ENCODE data around the gene SCT.

The SCT gene

DNA sequence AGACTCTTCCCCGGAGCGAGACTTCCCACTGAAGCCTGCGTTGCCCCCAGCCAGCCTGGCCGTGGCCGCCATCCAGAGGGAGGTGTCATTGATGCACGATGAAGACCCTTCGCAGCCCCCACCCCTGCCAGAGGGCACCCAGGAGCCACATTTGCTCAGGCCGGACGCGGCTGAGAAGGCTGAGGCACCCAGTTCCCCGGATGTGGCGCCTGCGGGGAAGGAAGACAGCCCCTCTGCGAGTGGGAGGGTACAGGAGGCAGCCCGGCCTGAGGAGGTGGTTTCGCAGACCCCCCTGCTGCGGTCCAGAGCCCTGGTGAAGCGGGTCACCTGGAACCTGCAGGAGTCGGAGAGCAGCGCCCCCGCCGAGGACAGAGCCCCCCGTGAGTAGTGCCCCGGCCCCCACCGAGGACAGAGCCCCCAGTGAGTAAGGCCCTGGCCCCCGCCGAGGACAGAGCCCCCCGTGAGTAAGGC is 17.6 kb downstream of the SCT start:
- DNase-seq, result no peak

DNA sequence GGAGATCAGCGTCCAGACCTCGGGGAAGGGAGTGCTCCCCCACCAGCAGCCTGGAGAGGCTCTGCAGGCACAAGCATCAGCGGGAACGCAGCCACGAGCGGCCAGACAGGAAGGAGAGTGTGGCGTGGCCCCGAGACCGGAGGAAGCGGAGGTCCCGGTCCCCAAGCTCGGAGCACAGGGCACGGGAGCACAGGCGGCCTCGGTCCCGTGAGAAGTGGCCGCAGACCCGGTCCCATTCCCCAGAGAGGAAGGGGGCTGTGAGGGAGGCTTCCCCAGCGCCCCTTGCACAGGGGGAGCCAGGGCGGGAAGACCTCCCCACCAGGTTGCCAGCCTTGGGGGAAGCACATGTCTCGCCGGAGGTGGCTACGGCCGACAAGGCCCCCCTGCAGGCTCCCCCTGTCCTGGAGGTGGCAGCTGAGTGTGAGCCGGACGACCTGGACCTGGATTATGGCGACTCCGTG is 18.2 kb downstream of the SCT start:
- no peak for DNase-seq

DNA sequence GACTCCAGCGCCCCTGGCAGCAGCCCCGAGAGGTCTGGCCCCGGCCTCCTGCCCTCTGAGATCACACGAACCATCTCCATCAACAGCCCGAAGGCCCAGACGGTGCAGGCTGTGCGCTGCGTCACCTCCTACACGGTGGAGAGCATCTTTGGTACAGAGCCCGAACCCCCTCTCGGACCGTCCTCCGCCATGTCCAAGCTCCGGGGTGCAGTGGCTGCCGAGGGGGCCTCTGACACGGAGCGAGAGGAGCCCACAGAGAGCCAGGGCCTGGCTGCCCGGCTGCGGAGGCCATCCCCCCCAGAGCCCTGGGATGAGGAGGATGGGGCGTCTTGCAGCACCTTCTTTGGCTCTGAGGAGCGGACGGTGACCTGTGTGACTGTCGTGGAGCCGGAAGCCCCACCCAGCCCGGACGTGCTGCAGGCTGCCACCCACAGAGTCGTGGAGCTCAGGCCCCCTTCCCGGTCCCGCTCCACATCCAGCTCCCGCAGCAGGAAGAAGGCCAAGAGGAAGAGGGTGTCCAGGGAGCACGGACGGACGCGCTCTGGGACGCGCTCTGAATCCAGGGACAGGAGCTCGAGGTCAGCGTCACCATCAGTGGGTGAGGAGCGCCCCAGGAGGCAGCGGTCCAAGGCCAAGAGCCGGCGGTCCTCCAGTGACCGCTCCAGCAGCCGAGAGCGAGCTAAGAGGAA is 18.9 kb downstream of the SCT start:
- DNase-seq, result no peak

DNA sequence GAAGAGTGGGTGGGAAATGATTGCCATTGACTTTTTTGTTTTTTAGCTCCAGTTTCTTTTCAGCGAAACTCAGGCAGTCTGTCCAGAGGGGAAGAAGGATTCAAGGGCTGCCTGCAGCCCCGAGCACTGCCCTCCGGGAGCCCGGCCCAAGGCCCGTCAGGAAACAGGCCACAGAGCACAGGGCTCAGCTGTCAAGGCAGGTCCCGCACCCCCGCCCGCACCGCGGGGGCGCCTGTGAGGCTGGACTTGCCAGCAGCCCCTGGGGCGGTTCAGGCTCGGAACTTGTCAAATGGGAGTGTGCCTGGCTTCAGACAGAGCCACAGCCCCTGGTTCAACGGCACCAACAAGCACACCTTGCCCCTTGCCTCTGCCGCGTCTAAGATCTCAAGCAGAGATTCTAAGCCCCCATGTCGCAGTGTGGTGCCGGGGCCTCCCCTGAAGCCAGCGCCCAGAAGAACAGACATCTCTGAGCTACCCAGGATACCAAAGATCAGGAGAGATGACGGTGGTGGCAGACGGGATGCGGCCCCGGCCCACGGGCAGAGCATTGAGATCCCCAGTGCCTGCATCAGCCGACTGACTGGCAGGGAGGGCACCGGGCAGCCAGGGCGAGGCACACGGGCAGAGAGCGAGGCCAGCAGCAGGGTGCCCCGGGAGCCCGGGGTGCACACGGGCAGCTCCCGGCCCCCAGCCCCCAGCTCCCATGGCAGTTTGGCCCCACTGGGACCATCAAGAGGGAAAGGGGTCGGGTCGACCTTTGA is 19.8 kb downstream of the SCT start:
- no peak for DNase-seq

DNA sequence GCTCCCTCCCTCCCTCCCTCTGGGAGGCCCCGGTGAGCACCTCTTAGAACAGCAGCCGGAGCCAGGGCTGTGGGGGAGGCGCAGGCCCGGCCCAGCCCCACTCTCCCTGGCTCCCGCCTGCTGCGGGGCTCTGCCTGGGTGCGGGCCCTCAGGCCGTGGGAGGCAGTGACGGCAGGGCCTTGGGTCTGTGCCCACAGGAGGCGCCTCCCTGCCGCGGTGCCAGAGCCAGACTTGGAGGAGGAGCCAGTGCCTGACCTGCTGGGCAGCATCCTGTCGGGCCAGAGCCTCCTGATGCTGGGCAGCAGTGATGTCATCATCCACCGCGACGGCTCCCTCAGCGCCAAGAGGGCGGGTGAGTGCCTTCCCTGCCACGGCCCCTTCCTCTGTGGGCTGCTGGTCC is 20.7 kb downstream of the SCT start:
- no peak for DNase-seq

DNA sequence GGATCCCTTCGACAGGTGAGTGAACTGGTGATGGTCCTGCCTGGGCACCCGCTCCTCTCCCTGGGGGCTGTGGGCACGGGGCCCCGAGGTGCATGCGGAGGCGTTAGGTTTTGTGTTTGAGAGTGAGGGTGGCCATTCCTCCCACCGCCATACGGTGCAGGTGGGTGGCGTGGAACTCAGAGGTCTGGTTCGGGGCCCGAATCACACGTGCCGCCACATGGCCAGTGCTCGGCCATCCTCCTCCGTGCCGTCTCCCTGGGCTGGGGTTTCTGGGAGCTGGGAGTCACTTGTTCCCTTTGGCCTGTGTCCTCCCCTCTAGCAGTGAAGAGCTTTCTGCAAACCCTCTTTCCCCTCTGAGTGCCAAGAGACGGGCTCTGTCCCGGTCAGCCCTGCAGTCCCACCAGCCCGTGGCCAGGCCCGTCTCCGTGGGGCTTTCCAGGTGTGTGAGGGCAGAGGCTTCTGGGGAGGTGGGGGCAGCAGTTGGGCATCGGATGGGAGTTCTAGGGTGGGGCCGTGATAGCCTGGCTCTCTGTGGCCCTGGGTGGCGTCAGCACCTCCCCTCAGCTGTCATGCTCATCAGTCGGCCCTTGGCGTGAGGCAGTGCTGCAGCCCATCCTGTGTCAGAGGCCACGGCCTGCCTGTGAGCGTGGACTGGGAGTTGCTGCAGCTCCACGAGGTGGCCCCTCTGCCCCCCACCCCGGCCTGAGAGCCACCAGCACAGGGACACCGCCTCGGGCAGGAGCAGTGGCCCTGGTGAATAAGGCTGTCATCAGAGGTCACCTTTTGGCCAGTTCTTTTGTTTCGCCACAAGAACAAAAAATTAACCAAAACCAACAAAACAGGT is 21.5 kb downstream of the SCT start:
- no peak for DNase-seq

DNA sequence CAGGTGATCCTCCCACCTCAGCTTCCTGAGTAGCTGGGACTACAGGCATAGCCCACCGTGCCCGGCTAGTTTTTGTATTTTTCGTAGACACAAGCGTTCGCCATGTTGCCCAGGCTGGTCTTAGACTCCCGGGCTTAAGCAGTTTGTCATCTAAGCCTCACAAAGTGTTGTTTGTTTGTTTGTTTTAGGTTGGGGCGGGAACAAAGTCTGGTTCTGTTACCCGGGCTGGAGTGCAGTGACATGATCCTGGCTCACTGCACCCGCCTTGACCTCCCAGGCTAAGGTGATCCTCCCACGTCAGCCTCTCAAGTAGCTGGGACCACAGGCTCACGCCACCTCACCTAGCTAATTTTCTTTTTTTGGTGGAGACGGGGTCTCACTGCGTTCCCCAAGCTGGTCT is 23.8 kb downstream of the SCT start:
- no peak for DNase-seq

DNA sequence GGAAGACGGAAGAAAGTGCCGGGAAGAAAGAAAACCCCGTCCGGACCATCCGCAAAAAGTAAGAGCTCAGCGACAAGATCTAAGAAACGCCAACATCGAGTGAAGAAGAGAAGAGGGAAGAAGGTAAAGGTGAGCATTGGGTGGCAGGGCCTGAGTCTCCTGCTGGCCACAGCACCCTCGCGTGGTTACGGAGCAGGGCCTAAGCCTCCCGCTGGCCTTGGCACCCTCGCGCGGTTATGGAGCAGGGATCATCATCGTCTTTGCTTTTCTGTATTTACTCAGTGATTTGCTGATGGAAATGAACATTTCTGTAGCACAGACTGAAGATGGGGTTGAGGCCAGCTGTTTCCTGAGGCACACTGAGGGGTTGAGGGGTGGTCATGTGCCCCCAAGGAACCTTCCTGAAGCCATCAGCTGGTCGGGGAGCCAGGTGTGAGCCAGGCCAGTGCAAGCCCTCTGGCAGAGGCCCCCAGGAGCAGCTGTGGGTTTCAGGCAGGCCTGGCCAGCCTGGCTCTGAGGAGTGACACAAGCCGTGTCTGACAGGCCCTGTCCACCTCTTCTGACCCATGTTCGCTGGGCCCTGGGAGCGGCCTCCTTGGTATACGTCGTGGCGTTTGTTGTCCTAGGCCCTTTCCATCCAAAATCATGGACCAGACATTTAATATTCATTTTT is 25.3 kb downstream of the SCT start:
- DNase-seq, result no peak

DNA sequence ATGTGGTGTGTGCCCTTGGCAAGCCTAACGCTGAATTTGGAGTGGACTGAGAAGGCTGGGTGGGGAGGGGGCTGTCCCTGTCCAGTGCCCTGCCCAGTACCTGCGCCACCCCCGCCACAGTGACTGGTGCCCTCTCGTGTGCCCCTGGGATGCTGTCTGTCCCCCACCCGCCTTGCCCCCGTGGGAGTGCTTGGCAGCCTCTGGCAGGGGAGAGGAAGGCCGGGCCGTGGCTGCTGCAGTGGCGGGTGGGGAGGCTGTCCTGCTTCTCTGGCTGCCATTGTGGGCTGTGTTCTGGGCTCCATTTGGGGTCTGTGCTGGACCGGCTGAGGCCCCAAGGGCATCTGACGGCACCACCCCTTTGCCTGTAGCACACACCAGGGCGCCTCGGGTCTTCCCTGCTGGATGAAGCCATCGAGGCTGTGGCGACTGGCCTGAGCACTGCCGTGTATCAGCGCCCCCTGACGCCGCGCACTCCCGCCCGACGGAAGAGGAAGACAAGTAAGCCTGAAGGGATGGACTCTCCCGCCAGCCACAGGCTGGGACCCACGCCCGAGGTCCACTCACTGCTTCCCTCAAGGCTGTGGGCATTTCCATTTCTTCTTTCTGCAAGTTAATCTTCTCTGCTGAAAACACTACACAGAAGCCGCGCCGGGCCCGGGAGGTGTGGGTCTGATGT is 28.8 kb downstream of the SCT start:
- no peak for DNase-seq

DNA sequence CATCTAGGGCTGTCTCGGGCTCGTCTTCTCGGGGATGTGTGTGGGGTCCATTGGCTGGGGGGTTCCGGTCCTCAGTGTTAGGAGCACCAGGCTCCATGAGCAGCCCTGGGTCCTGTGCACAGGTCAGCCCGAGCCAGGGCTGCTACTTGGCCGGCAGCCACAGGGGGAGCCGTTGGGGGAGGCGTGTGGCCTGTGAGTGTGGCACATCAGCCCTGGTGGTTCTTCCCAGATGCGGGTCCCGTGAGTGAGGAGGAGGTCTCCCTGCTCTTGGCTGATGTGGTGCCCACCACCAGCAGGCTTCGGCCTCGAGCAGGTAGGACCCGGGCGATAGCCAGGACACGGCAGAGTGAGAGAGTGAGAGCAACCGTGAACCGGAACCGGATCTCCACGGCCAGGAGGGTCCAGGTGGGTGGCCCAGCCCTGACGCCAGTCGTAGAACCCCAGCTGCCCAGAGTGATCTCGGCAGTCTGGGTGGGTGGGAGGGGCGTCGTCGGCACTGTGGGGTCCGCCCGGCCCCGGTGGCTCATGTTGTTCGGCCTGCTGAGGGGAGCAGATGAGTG is 29.7 kb downstream of the SCT start:
- DNase-seq, result no peak

DNA sequence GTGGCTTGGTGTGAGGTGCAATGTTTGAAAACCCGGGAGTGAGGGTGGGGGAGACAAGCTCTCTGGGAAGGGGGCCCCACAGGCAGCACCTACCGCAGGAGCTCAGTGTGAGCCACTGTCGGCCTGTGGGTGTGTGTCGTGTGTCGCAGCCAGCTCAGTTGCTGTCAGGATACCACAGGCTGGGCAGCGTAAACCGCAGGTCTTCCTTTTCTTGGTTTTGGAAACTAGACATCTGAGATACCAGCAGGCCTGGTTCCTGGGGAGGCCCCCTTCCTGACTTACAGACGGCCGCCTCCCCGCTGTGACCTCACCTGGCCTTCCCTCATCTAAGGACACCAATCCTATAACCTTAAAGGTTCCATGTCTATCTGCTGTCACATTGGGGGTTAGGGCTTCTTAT is 30.6 kb downstream of the SCT start:
- no peak for DNase-seq

DNA sequence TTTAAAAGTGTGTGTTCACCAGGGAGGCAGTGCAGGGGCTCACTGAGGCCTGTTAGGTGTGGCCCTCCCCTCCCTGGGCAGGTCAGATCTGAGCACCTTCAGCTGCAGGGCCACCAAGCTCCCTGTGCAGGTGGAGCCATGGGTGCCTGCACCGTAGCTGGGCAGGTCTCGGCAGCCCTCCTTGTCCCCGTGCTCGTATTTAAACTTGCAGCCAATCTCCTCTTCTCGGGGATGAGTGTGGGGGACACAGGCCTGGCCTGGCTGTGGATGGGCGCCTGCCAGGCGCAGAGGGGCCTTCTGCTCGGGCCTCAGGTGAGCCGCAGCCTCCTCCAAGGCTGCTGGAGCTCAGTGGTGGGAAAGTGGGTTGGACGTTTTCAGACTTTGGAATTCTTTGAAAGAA is 31.6 kb downstream of the SCT start:
- DNase-seq, result no peak

DNA sequence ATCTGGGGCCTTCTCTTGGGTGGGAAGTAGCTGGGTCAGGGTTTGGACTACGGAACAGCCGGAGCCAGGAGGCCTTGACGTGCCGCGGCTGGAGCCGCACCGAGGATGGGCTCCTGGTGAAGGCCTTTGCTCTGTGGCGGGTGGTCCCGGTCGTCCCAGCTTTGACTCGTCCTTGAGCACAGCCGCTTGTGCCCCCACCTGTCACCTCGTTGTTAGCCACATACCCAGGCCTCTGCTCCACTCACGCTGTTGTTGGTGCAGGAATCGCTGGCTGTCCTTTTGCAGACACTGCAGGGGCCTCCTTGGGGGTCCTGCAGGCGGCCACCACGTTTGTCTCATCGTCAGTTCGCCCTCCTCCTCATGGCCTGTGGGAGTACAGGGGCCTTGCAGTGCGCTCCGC is 33.6 kb downstream of the SCT start:
- DNase-seq, result no peak

DNA sequence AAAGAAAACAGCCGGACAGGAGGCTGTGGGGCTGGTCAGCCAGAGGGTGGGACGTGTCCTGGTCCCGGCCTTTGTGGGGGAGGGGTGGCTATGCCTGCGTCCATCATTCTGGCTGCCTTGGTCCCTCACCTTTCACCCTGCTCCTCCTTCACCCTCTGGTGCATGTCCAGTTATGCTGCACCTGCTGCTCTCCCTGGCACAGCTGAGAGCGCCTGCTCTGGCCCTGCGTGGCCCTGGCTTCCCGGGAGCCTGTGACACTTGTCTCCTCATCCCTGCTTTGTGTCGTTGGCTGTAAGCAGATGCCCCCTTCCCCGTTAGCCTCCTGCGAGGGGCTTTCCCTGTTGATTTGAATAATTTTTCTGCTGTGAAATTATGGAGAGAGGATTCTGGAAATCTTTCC is 34.1 kb downstream of the SCT start:
- DNase-seq, result no peak

DNA sequence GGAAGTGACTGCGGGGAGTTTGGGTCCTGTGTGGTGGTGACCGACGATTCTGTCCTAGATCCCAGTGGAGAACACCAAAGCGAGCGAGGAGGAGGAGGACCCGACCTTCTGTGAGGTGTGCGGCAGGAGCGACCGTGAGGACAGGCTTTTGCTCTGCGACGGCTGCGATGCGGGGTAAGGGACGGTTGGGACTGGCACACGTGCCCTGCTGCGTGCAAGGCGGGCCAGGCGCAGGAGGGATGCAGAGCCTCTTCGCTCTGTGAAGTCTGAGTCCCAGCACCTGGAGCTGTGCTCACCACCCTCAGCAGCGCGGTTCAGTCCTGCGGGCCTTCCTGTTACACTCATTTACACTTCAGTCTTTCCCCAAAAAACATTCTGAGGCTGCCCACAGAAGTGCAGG is 34.5 kb downstream of the SCT start:
- DNase-seq, result no peak

DNA sequence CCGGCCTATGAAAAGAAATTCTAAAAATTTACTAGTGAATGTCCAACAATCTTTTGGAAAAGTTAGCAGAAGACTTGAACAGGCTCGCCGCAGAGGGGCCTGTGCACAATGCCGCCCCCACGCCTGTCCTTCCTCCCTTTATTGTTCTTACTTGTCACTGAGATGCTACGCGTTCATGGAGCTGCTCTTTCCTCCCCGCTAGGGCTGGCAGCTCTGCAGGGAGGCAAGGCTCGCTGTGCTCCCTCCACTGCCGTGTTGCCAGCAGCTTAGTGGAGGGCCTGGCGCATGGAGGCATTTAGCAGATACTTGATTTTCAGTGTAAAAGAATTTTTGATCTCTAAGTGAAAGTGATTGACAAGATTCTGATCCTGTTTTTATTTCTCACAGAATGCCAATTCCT is 36.0 kb downstream of the SCT start:
- DNase-seq, result no peak

DNA sequence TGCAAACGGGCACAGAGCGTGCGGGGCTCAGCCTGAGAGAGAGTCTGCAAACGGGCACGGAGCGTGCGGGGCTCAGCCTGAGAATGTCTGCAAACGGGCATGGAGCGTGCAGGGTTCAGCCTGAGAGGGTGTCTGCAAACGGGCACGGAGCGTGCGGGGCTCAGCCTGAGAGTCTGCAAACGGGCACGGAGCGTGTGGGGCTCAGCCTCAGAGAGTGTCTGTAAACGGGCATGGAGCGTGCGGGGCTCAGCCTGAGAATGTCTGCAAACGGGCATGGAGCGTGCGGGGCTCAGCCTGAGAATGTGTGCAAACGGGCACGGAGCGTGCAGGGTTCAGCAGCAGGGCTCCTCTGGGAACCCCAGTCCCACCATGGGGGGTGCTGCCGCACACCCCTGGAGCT is 37.2 kb downstream of the SCT start:
- no peak for DNase-seq

DNA sequence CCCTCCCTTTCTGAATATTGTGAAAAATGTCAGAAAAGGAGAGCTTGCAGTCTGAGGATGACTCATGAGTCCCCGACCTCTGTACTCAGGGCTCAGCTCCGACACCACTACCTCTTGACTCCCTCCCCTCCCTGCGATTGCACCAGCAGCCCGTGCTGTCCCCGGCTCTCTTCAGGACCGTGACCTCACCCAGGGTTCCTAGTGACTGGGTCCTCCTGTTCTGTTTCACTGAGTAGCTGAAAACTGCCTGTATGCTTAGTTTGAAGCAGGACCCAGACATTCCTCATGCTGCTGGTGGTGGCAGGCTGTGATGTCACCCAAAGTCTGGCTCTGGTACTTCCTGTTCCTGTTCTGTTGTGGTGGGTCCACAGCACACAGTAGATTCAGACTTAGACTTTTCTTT is 39.0 kb downstream of the SCT start:
- DNase-seq, result peak; percentile 21

DNA sequence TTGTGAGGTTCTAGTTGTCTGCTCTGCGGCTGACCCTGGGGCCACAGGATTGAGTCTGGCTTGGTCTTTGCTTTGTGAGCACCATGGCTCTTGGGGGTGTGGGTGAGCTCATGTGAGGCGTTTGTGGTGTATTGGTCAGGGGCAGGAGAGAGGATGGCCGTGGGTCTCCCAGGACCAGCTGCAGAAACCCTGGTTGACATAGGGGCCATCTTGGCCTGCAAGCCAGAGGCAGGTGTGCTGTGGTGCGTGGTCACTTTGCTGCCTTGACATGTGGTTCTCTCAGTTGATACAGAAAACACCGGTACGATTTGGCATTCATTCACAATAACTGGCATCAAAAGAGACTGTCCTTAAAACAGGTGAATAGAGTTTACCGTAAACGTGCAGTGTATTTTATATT is 39.4 kb downstream of the SCT start:
- DNase-seq, result no peak

DNA sequence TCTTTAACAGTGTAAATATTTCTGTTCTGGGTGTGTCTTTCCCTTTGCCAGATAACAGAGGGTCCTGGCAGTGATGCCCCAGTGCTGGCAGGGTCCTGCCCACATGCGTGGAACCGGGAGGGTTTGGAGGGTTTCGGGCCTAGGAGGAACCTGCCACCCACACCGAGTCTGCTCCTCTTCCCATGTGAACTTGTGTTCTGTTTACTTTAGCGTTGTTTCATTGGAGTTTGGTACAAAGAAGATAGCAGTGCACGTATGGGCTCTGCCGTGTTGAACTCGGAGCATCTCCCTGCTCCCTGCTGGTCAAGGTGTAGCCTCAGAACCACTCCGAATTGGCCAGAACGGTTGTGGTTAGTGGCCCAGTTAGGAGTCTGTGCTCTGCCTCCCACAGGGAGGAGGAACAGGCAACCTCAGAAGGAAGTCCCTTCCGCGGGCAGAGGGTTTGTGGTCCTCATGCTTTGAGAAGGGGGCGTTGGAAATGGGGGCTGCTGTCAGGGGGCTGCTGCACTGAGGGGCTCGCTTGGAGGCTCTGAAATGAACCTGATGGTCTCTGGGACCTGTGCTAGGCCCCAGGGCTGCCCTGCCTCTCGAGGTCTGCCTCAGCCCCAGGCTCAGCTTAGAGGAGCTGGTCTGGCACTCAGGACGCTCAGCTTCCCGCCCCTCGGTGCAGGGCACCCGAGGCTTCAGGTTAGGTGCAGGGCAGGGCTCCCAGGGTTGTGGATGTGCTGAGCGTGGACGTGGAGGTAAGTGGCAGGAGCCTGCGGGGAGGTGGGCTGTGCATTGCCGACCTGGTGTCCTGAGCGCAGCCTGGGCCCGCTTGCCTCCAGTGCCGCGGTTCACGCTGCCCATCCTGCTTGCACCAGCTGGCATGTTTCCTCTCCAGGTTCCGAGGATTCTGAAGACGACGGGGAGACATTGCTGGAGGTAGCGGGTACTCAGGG is 40.3 kb downstream of the SCT start:
- no peak for DNase-seq

DNA sequence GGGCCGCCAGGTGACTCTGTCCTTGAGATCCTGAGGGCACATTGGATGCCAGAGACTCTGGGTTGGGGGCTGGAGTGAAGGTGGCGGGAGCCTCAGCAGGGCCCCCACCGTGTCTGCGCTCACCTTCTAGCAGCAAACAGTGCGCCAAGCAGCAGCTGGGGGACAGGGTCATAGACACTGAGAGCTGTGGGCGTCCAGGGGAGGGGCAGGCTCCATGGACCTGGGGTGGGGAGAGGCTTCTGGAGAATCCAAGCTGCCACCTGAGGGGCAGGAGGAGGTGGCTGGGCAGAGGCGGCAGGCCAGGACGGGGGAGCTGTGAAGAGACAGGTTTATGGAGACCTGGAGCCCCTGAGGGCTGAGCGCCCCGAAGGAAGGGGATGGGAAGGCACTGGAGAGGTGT is 42.7 kb downstream of the SCT start:
- DNase-seq, result no peak
